HEK293T (cell line): ENCODE results near the gene TTC22.

Experiments used
- CTCF ChIA-PET: fragments of 350-600 bp; formaldehyde crosslinking; extraction: SDS; loops from one replicate; lab custom pipeline; 2021; ENCODE audit warnings: antibody characterized with exemption, inconsistent platforms; lab: Yijun Ruan, JAX
- POLR2A ChIA-PET: fragments of 350-600 bp; formaldehyde crosslinking; extraction: SDS; loops from one replicate; lab custom pipeline; 2020; ENCODE audit warnings: antibody characterized with exemption, inconsistent platforms; lab: Yijun Ruan, JAX
- DNase-seq: peaks from one replicate; pipeline ENCODE4 v3.0.0; 2012; ENCODE audit warnings: mixed read lengths; ENCODE audit errors: extremely low spot score
- ARNT ChIP-seq: fragments of 450-650 bp; IDR thresholded peaks from 2 replicates; pipeline ENCODE4 v1.6.1; 2017; ENCODE audit warnings: mild to moderate bottlenecking
- BHLHE40 ChIP-seq: fragments of 450-650 bp; IDR thresholded peaks from 2 replicates; pipeline ENCODE4 v1.6.1; 2016; ENCODE audit warnings: mild to moderate bottlenecking, moderate library complexity, borderline replicate concordance
- CTBP1 ChIP-seq: fragments of 450-650 bp; IDR thresholded peaks from 2 replicates; pipeline ENCODE4 v1.6.1; 2016; ENCODE audit warnings: borderline replicate concordance
- ELF4 ChIP-seq: fragments of 450-650 bp; IDR thresholded peaks from 2 replicates; pipeline ENCODE4 v1.6.1; 2017; ENCODE audit warnings: antibody characterized with exemption
- FOXA1 ChIP-seq: fragments of 450-650 bp; IDR thresholded peaks from 2 replicates; pipeline ENCODE4 v1.6.1; 2016; ENCODE audit warnings: mild to moderate bottlenecking
- FOXK2 ChIP-seq: fragments of 450-650 bp; IDR thresholded peaks from 2 replicates; pipeline ENCODE4 v1.6.1; 2016; ENCODE audit warnings: mild to moderate bottlenecking
- FOXM1 ChIP-seq: fragments of 450-650 bp; IDR thresholded peaks from 2 replicates; pipeline ENCODE4 v1.6.1; 2017; ENCODE audit warnings: mild to moderate bottlenecking, borderline replicate concordance
- HDGF ChIP-seq: fragments of 450-650 bp; IDR thresholded peaks from 2 replicates; pipeline ENCODE4 v1.6.1; 2017; ENCODE audit warnings: antibody characterized with exemption, borderline replicate concordance
- L3MBTL2 ChIP-seq: fragments of 450-650 bp; conservative IDR thresholded peaks from 2 replicates; pipeline ENCODE4 v1.6.1; 2016; ENCODE audit warnings: mild to moderate bottlenecking
- LEF1 ChIP-seq: fragments of 450-650 bp; IDR thresholded peaks from 2 replicates; pipeline ENCODE4 v1.6.1; 2017; ENCODE audit warnings: mild to moderate bottlenecking, borderline replicate concordance
- NFRKB ChIP-seq: fragments of 450-650 bp; IDR thresholded peaks from 2 replicates; pipeline ENCODE4 v1.6.1; 2016; ENCODE audit warnings: mild to moderate bottlenecking, moderate library complexity
- PKNOX1 ChIP-seq: fragments of 450-650 bp; IDR thresholded peaks from 2 replicates; pipeline ENCODE4 v1.6.1; 2016
- SP1 ChIP-seq: fragments of 450-650 bp; IDR thresholded peaks from 2 replicates; pipeline ENCODE4 v1.6.1; 2017
- SUZ12 ChIP-seq: fragments of 450-650 bp; IDR thresholded peaks from 2 replicates; pipeline ENCODE4 v1.6.1; 2016; ENCODE audit warnings: mild to moderate bottlenecking
- TARDBP ChIP-seq: fragments of 450-650 bp; IDR thresholded peaks from 2 replicates; pipeline ENCODE4 v1.6.1; 2016
- ZNF384 ChIP-seq: fragments of 450-650 bp; IDR thresholded peaks from 2 replicates; pipeline ENCODE4 v1.6.1; 2016

Gene TTC22

GRCh38 chr1:54810153-54810942, 9.2 kb upstream of the TTC22 start:
- peak; percentile 95 for DNase-seq
- TF ChIP-seq PKNOX1 = no peak
- POLR2A ChIA-PET = no interaction called here
- CTCF ChIA-PET = interaction anchor here (0.5 to 1.6 kb wide), 3 partner anchors 10 to 630 kb away, joined by 3 to 5 read pairs (median 4); no protein-coding TSS in a partner anchor

DNA sequence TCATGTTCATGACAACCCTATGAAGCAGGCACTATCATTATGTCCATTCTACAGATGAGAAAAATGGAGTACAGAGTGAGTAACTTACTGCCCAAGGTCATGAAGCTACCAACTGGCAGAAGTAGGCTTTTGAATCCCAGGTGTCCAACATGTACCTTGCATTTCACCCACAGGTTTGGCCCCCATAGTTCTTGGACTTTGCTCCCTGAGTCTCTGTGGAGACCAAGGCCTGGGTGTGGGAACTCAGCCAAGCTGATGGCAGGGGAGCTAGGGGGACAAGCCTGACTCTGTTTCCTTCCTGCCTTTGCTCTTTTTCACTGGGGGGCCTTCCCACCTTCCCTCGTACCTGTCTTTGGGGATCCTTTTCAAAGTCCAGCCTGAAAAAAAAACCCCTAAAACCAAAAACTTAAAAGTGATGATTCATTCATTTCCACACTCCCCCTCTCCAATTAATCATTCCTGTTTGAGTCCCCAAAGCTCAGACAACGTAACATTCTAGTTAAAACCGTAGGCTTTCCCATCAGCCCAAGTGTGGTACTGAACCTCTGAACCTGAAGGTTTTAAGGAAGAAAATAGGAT, 8.5 kb upstream of the TTC22 start:
- CTCF ChIA-PET = interaction anchor here (0.6 to 1.6 kb wide), 3 partner anchors 10 to 861 kb away, joined by 3 to 5 read pairs (median 3); no protein-coding TSS in a partner anchor
- no peak for TF ChIP-seq ELF4
- TF ChIP-seq LEF1 = no peak
- no peak for TF ChIP-seq SUZ12
- no peak for TF ChIP-seq FOXK2
- no peak for TF ChIP-seq FOXA1
- no peak for TF ChIP-seq TARDBP
- no peak for TF ChIP-seq NFRKB
- TF ChIP-seq FOXM1 = no peak
- TF ChIP-seq ZNF384 = no peak
- no peak for TF ChIP-seq PKNOX1
- no peak for TF ChIP-seq SP1
- TF ChIP-seq CTBP1 = no peak
- TF ChIP-seq HDGF = no peak
- TF ChIP-seq L3MBTL2 = no peak
- no peak for TF ChIP-seq ARNT
- no peak for DNase-seq
- POLR2A ChIA-PET = no interaction called here

DNA sequence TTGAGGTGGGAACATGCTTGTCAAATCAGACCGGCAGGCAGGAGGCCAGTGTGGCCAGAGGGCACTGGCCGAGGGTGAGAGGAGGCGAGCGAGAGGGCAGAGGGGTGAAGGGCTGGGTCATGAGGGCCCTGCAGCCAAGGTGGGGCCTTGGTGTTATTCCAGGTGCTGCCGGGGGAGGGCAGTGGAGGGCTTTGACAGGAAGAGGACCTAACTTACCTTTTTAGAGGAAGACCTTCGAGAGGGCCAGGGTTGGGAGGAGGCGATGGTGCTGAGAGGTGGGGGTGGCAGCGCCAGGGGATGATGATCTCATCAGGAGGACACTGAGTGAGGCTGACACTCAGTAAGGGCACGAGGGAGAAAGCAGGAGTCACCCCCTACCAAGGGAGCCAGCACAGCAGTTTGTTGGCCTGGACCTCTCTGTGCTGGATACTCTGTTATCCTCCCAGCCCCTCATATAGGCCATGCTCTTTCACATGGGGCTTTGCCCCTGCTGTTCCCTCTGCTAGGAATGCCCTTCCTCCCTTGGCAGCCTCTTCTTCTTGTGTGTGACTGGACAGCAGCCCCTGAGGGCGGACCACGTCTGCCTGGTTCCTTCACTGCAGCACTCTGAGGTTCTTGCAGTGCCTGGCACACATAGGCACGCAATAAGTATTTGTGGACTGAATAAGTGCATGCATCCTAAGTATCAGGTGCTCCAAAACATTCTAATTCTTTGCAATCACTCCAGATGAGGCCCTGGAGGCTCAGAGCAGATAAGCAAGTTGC, 7.5 kb upstream of the TTC22 start:
- no peak for TF ChIP-seq L3MBTL2
- no peak for TF ChIP-seq PKNOX1
- TF ChIP-seq FOXK2 = no peak
- no peak for TF ChIP-seq SP1
- TF ChIP-seq ZNF384 = no peak
- no peak for TF ChIP-seq ARNT
- no peak for TF ChIP-seq ELF4
- TF ChIP-seq TARDBP = no peak
- TF ChIP-seq FOXM1 = no peak
- TF ChIP-seq CTBP1 = no peak
- ChIA-PET CTCF (interaction anchor here (1.1 to 1.6 kb wide), 2 partner anchors 9 to 134 kb away, joined by 3 to 5 read pairs; no protein-coding TSS in a partner anchor), POLR2A (no interaction called here)
- DNase-seq = peak; percentile 61

DNA sequence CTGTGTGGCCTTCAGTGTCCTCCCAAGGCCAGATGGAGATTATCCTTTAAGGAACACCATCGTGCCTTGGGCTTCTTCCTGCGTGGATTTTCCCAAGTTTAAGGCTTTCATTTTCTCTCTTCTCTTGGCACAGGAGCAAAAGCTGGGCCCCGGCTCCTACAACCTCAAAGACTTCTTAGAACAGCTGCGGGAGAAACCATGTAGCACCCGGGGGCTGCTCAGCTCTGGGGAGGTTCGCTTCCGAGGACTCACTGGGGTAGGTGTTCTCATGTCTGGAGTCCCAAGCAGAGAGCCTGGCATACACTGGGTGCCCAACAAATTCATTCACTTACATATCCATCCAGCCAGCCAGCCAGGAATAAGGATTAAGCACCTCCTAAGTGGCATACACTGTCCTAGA, 6.6 kb upstream of the TTC22 start:
- no peak for DNase-seq
- TF ChIP-seq SP1 (no peak), FOXM1 (no peak), CTBP1 (no peak), L3MBTL2 (no peak), SUZ12 (no peak), LEF1 (no peak), TARDBP (no peak), PKNOX1 (no peak), ARNT (no peak), NFRKB (no peak), ZNF384 (no peak)
- ChIA-PET CTCF (interaction anchor here (1.0 kb wide), 1 partner anchor 15 kb away, joined by 3 read pairs; no protein-coding TSS in a partner anchor), POLR2A (no interaction called here)

GRCh38 chr1:54806931-54807611, 5.9 kb upstream of the TTC22 start:
- no peak for DNase-seq
- CTCF ChIA-PET = interaction anchor here (0.6 to 1.0 kb wide), 3 partner anchors 15 to 747 kb away, joined by 3 to 6 read pairs (median 5); no protein-coding TSS in a partner anchor

More at GRCh38 chr1:54806931-54807611, 5.9 kb upstream of the TTC22 start:
- no peak for TF ChIP-seq SP1
- no peak for TF ChIP-seq TARDBP
- TF ChIP-seq ELF4 = no peak
- TF ChIP-seq FOXM1 = no peak
- no peak for TF ChIP-seq CTBP1
- no peak for TF ChIP-seq HDGF
- no peak for TF ChIP-seq L3MBTL2
- TF ChIP-seq BHLHE40 = no peak
- no peak for TF ChIP-seq PKNOX1
- POLR2A ChIA-PET = no interaction called here
